D721Med (cell line): ENCODE measurements around the gene ARHGEF12.

Experiments
- DNase-seq: peaks from one replicate; pipeline ENCODE4 v3.0.0; 2011; ENCODE audit warnings: low spot score; ENCODE audit not compliant: insufficient read length
- FAIRE-seq: peaks from 2 replicates; lab custom pipeline; 2011; peaks lifted over from hg19 to GRCh38; lab: Jason Lieb, UNC
- TF ChIP-seq, protein P1 (sequence below): IDR thresholded peaks from 2 replicates; pipeline ENCODE4 v1.5.1; 2012; ENCODE audit warnings: mild to moderate bottlenecking, control low read depth; ENCODE audit not compliant: insufficient read depth; ENCODE audit errors: missing control alignments

The ARHGEF12 gene

GRCh38 chr11:120330045-120330444 lies 6.2 kb upstream of the ARHGEF12 start:
- FAIRE-seq (no peak), DNase-seq (no peak)
- TF ChIP-seq, protein P1, sequence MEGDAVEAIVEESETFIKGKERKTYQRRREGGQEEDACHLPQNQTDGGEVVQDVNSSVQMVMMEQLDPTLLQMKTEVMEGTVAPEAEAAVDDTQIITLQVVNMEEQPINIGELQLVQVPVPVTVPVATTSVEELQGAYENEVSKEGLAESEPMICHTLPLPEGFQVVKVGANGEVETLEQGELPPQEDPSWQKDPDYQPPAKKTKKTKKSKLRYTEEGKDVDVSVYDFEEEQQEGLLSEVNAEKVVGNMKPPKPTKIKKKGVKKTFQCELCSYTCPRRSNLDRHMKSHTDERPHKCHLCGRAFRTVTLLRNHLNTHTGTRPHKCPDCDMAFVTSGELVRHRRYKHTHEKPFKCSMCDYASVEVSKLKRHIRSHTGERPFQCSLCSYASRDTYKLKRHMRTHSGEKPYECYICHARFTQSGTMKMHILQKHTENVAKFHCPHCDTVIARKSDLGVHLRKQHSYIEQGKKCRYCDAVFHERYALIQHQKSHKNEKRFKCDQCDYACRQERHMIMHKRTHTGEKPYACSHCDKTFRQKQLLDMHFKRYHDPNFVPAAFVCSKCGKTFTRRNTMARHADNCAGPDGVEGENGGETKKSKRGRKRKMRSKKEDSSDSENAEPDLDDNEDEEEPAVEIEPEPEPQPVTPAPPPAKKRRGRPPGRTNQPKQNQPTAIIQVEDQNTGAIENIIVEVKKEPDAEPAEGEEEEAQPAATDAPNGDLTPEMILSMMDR, result no peak

- FAIRE-seq (no peak), DNase-seq (no peak)
- TF ChIP-seq, protein P1, result no peak
Measured at GRCh38 chr11:120331301-120331996, 4.8 kb upstream of the ARHGEF12 start.

- FAIRE-seq, result no peak
Measured at GRCh38 chr11:120332822-120333716, 3.1 kb upstream of the ARHGEF12 start.

DNA sequence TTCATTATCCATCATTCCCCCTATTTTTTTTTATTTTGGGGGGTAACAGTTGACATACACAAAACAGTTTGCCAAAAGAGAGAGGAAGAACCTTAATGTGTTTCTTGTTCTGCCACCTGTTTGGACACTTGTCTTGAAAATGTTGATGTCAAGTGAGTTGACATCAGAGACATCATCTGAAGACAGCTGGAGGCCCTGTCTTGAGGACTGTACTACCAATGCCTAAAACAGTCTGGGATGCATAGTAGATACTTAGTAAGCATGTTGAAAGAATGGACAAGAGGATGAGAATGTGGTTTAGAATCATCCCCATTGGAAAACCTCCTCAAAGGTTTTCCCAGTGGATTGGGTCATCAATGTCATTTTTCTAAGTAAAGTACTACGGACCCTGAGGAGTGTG lies 2.4 kb upstream of the ARHGEF12 start:
- FAIRE-seq (no peak), DNase-seq (no peak)
- TF ChIP-seq, protein P1, result no peak

More at GRCh38 chr11:120332822-120333716, 3.1 kb upstream of the ARHGEF12 start:
- TF ChIP-seq, protein P1, result no peak
- DNase-seq, result no peak

DNA sequence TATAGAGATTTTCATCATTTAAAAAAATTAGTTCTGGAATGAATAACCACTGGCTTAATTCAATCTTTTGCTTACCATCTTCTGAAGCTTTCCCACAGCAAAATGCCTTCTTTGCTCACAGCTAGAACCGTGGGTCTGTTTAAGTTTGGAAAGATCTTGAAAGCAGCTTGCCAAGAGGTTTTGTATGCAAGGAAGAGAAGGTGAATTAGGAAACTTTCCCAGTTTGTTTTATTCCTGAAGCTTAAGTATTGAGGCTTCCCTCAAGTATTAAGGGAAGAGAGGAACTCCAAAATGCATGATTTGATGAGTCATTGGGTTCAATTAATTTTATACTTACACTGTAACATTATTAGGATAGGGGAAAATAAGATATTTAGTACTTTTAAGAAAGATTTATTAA lies 1.9 kb upstream of the ARHGEF12 start:
- TF ChIP-seq, protein P1, result no peak
- DNase-seq (no peak), FAIRE-seq (no peak)

DNA sequence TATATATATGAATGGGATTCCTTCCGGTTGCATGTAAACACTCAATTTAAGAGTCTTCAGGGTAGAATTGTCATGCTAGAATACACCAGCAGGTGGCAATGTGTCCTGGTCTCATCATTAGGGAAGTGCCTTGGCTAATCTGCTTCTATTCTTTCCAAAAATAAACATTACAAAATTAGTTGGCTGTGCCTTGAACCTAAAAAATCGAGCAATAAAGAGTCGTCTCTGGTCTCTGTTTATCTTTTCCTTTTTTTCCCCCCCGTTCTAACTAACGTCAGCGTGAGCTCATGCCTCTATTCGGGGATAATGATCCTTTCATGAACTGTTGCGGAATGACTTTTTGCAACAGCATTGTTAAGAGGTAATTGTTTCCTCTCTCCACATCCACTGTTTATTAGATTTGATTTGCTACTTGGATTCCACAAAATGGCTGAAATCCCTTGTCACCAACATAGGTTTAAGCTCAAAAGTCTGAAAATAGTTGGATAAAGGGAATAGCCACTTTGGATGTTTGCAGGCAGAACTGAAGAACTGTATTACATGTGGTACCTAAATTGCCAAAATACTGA lies 1.2 kb upstream of the ARHGEF12 start:
- FAIRE-seq (no peak), DNase-seq (no peak)
- TF ChIP-seq, protein P1, result peak; percentile 66
